ENCODE measurements around the gene MAML2.

The MAML2 gene

DNA sequence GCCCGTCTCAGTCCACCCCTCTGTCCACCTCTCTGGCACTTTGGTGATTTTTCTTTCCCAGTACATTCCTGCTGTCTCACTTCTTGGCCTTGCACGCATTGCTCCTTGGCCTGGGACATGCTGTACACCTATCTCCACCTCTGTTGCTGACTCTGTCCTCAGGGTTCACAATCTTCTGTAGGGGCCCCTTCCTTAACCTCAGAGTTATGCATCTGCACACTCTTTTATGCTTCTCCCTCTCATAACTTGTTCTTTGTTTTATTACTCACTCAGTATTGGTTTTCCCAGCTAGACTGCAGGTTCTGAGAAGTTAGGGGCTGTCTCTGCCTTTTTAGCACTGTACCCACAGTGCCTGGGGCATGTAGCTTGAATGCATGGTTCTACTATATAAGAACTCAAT, 279.9 kb downstream of the MAML2 start:
- no peak for DNase-seq

DNA sequence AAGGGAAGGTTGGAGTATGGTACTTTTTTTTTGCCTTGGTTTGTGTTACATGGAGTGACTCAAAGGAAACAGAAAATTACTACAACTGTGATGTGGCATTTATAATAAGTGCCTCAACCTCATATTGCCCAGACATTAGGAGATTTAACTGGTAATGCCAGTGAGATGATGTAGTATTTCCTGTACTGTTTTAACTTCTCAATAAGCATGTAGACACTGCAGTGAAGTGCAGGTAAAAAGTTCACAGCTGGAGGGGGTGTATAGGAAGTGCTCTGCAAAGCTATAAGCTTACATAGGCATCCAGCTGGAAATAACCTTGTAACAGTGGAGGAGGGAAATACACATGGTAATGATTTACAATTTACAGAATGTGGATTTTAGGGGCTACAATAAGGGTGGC, 280.9 kb downstream of the MAML2 start:
- no peak for DNase-seq

DNA sequence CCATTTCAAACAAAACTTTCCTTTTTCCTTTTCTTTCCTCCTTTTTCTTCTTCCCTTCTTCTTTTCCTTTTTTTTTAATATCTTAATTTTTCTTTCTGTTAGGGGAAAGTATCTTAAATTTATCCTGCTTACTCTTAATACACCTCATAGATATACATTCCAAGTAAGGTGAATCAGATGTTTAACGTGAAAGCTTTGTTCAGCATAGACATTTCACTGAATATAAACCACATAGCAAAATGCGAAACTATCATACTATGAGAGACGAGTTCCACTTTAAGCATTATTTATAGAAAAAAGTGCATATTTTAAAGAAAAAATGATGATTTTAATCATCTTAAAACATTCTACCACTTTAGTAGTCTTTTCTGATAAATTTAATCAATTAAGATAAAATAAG, 281.3 kb downstream of the MAML2 start:
- DNase-seq = no peak

DNA sequence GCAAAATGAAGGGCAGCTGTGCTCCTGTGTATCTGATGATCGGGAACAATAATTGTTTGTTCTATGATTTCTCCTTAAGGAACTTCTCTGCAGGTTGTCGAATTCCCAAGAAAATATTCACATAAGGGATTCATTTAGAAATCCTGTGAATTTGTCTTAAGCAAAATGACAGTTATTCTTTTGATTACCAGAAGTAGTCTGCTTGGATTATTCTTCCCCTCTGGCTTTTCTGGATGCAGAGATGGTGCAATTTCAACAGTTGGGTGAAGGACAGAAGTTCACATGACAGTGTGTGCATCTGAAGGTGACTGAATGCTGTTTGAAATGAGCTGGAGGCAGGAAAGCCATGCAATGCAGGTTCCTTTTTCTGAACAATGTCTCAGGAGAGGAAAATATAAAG, 281.9 kb downstream of the MAML2 start:
- peak; percentile 15 to 51 (median 33) for DNase-seq

DNA sequence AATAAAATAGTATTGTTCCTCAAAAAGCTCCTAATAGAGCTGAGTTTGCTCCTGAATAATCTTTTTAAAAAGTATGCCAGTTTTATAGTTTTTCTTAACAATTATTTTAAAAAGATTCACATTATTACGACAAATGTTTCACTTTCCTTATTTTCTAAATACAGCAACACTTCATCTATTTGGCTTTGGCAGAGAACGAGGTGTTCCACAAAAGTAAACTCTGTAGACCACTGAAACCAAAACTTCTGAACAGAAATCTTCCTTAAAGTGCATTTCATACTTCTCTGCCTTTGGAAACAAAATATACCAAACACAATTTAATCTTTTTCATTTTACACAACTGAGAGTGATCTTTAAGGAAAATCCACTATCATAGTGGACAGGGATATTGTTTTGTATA, 285.5 kb downstream of the MAML2 start:
- no peak for DNase-seq

DNA sequence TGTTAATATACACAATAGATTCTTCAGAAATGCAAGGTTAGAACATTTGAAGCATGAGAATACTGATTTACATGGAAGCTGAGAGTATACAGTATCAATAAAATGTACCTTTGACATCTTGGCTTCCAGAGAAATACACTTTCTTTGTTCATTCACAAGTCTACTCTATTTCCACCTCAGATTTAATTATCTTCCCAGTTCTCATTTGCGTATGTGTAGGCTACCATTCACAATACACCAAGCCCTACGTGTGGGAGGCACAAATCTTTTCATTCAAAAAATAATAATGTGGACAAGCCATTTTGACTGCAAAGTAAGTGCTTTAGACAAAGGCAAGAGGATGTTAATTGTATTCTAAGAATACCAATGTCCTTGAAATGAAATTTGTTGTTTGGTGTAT, 286.4 kb downstream of the MAML2 start:
- DNase-seq = no peak

DNA sequence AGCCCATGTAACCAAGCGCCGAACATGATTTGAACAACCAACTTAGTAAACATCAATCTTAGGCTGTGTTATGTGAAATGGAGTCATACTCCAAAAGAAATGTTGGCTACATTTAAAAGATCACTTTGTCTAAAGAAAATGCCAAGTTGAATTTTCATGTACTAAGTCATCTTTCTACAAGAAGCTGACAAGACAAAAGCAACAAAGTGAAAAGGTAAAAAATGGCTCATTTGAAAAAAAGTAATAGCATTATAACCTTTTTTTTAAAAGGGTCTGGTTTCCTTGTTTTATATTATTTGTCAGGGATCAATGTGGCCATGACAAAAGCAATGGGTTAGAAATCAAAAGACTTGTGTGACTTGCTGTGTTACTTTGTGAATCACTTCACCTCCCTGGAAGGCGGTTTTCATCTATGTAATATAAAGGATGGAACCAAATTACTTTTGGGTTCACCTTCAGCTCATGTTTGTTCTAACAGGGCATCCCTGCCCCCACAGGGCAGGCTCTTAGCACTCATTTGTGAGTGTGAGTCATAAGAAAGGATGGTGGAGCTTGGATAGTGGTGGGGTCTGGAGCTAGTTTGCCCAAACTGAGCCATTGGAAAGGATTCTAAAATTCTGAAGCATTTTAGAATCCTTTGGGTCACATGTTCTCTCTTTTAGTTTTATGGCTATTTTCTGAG, 287.1 kb downstream of the MAML2 start:
- no peak for DNase-seq

DNA sequence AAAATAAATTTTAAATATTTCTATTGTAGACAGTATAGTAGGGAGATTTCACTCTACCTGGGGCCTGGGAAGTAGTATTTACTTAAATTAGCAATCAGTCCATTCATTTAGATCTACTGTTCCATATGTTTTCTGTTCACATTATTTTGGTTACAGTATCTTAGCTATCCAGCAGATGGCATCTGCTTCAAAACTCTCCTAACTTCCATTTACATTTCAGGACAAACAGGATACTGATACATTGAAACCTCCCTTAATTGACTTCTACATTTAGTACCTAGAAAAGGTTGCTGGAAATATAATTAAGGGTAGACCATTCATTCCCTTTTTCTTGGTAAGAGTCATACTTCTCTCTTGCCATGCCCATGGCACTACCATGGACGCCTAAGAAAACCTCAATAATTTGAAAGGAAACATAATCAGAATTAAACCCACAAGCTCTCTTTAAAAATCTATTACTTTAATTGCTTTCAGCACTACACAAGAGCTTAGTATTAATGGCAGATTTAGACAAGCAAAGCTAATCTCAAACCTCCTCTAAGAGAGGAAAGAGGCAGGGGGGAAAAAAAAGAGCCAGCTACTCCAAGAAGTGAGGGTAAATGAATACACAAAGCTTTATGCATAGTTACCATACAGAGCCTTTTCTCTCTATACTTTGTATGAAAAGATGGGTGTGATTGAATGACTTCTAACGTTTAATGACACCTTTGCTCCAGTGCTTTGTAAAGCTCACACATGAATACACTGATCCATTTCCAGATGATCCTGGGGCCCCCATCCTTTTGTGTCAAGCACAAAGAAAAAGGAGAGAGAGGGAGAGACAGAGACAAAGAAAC, 287.9 kb downstream of the MAML2 start:
- peak in 2 of 4 experiments; percentile 27 to 52 for DNase-seq

DNA sequence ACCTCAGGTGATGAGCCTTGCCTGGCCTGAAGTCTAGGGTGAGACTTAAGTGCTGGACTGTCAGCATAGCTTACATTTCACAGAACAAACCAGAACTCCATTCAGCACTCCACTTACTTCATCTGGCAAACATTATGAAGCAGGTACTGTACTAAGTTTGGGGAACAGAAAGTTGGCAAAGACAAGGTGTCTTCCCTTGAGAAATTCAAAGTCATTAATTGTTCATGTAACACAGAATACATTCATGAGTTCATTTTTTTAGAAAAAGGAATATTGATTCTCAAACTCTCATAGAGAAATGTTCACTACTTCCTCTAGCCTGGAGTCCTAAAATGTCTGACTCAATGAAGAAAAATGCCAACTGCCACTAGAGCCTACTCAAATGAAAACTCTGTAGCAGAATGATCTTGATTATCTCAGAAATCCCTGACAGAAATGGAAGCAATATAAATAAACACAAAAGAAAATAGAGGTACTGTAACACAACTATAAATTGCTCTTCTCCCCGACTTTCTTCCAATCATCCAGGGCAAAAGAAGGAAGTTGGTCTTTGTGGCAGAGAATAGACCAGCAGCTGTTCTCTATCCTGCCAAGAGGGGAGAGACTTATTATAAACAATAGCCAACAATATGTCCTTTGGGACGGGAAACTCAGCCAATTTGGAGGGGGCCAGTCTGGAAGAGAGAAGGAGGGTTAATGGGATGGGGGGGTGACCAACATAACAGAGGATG, 289.9 kb downstream of the MAML2 start:
- peak in 3 of 4 experiments; percentile 19 to 45 (median 35) for DNase-seq

DNA sequence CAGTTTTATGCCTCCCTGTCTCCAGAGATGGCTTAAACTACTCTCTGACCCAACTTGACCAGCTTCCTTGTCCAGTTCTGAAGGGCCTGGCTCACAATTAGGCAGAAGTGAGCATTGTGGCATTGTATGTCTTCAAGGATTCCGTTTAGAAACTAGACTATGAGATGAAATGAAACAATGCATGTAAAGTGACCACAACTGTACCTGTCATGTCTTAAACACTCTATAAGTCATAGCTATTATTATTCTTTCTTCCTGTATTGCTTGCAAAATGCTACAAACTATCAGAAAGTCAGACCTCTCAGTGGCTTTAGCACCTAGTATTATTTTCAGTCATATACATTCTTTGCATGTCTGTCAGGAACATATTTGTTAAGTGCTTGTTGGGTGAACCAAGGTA, 291.2 kb downstream of the MAML2 start:
- no peak for DNase-seq

DNA sequence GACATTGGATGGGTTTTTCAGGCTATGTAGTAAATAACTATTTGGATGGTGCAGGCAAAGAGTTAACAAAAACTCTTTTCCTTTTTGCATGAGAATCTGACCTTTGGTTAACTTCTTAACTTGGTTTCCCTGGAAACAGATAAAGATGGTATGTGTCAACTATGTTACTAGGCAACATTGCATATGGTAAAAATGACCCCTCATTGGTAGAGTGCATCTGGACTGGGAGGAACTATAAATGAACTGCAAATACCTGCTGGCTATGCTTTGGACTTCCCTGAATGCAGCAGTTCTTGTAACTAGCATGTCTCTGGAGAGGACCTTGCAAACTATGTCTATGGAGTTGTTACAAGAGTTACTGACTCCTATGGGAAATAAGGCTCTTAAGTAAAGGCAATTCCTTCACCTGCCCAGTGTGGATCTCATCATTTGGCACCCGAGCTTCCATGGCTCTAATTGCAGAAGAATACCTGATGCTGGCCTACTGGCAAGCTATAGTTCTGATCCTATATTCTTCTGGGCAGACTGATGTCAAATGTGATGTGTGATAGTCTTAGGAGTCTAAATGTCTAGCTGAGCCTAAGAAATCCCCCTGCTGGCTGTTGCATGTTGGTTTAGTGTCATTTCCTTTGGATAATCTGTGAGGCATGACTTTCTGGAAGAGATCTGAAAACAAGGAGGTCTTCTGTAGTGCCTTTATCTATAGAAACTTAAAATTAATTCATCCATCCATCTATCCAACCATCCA, 292.4 kb downstream of the MAML2 start:
- DNase-seq = no peak

DNA sequence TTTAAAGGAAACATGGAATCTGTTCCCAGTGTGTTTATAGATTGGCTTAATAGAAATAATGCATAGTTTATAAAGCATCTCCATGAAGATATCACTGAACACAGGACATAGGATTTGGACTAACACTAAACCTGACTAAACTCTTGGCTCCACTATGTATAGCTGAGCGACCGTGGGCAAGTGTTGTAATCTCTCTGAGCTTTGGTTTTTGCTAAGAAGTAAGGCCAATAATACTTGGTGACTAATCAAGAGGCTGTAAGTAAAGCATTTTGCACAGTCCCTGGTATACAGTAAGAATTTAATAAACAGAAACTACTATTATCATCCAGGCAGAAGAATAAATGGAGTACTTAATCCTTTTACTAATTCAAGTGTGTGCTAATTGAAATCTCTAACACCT, 293.6 kb downstream of the MAML2 start:
- peak in 1 of 4 experiments; percentile 11 for DNase-seq

DNA sequence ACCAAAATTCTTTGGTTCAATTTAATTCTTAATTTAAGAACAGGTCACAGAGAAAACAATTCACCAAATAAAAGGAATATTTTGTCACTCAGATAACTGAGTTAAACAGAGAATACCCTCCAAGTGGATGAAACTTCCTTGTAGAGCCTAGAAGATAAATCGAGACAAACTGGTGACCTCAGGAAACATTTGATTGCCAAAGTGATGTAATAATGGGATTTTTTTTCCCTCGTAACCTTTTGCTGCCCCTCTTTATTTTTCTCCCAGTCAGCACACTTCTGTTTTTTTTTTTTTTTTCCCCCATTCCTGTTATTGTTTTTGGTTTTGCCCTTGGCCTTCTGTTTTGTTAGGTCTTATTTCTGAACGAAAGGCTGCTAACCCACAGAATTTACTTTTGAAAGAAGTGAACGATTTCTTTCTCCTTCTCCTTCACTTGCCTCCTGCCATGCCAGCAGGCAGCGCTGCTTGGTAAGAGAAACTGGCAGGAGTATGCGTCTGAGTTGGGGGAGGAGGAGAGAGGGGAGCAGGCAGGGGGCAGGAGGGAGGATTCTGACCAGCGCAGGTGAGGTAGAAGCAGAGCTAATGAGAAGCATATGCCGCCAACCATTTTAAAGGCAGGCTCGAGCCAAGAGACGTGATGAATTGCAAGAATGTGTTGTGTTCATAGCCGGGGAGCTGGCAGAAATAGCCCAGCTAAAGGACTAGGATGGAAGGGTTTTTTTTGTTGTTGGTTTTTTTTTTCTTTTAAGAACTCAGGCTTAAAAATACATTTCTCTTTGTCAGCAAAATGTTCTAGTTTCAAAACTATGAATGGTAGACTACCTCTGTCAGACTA, 297.2 kb downstream of the MAML2 start:
- peak in 1 of 4 experiments; percentile 20 for DNase-seq

DNA sequence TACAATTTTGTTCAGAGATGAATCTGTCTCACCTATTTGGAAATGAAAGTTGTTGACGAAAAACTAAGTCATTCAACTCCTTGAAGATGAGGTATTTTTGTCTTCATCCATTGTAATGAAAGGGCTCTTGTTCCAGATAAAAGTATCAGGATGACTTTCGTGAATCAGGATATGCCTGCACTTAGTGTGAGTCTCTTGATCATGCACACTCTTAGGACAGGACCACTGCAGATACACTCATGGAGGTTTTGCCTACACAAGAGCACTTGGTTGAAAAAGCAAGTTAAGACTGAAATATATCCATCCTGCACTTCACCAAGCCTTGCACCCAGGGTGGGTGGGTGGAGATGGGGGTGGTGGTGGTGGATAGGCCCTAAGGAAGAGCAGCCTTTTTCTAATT, 298.2 kb downstream of the MAML2 start:
- DNase-seq = no peak

DNA sequence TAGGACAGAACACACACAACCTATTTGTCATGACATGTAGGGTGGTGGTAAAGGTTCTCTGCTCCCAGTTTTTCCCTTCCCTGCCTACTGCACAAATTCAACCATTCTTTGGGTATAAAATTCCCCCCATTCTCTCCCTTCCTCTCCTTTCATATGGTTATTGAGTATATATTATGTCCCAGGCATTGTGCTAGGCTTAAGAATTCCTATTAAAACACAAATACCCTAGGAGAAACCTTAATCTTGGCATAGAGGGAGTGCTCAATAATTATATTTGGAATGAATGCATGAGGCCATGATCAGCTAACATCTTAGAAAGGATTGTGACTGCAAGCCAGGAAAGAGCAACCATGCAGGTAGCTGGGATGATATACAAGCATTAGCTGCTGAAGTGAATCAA, 298.7 kb downstream of the MAML2 start:
- DNase-seq = no peak

DNA sequence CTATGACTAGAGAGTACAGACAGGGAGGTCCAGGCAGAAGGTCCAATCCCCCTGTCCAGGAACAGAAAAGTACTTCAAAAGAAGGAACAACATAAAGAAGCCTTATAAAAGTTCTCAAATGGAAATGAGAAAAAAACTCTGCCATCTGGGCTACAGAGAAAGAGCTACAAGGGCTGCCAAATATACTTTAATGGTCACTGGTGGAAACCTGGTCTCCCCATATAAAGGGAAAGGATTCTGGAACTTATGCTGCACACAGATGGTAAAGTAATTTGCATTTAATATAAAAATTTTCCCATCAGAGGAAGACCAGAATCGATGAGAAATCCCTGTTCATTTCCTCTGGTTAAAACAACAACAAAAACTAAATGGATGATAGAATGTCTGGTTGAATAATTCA, 299.7 kb downstream of the MAML2 start:
- DNase-seq = no peak

DNA sequence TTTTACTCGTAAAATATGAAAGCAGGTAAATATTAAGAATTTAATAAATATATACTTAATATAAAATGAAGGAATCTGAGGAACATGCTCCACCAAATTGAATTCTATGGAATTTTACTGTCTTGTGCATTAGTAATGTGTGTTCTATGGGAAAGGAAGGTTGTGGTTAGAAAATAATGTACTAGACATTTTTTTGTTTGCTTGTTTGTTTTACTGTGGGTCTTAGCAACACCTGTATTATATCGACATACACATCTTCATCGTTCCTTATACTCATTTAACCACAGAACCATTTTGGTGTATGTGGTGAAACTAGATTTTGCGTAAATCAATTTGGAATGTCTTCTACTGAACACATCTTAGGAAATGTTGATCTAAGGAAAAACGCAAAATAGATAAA, 304.9 kb downstream of the MAML2 start:
- DNase-seq = no peak

DNA sequence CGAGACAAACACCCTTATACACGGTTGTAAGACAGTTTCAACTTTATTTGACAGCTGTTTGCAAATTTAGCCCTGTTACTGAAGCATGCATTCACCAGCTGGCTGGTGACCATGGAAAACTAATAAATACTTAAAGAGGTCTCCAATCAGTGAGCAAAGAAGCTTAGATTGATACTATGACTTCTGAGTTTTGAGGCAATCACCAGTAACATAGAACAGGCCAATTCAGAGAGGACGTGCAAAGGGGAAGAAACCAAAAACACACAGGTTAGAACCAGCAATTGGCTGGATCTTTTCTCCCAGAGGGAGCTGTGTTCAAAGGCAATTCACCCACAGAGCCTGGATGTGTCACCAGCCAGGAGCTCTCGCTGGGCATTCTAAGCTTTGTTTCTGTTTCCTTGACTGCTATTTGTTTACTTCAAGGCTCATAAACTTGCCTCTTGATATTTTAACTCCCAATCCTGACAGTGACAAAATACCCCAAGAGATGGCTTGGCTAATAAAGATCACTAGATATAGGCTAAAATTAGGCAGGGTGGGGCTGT, 305.5 kb downstream of the MAML2 start:
- no peak for DNase-seq

DNA sequence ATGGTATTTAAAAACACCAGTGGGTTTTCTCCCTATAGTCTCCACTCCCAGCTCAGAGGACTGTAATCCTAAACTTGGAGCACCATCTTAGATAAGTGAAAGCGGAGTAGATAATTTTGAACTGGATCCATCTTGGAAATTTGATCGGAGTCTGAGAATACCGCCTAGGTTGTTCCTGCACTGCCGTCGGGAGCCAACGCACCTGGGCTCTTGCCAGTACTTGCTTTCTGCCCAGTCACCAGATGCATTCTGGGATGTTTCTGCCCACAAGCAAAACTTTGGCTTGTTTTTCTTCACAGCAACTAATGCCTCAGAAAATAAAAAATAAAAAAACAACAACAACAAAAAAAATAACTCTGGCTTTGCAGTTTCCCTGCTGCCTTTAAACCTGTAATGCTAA, 306.1 kb downstream of the MAML2 start:
- DNase-seq = no peak

DNA sequence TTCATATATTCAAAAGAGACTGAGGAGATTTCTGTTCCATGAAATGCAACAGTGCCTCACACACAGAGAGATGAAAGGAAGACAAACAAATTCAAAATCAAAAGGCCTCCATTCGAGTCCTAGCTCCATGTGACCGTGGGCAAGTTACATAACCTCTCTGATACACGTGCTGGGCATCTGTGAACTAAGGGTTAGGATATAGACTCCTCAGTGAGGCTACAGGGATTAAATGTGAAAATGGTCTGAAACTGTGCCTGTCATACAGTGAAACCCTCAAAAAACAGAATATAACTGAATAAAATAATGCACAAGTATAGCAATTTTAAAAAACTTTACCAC, 307.3 kb downstream of the MAML2 start:
- peak; percentile 16 to 73 (median 54) for DNase-seq

DNA sequence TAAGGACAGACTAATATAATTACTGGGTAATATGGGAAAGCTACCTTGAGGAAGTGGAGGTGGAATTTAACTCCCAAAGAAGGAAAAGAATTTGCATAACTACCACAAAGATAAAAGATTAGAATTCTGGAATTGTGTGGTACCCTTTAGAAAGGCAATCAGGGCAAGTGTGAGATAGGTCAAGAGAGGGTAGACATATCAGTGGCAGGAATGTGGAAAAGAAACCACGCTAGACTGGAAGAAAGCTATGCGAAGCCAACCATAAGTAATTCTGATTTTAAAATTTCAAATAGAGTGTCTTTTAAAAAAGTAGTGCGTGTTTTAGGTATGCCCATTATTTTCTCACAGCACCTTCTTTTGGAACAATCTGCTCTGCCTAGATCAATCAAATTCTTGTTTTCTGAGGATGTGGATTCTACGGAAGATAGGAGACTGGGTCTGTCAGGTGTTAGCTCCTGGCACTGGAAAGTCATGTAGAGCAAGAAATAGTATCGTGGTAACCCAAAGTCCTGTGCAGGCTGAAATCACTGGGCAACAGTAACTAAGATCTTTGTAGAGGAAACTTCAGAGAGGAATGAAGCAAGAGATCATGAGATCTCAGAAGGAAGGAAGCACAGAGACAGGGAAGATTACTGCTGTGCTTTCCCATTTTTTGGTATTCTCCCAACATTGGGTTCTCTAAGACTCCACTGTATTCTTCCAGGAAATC, 307.8 kb downstream of the MAML2 start:
- DNase-seq = peak; percentile 36 to 78 (median 65)

Data from suppressor macrophage (primary cell).